ENCODE data around the gene C1QBP.
"Not testable (repeated sequence)": the region's sequence is repeated elsewhere in the genome, so short reads cannot be mapped to it uniquely, and the experiment has no call there.

DNA sequence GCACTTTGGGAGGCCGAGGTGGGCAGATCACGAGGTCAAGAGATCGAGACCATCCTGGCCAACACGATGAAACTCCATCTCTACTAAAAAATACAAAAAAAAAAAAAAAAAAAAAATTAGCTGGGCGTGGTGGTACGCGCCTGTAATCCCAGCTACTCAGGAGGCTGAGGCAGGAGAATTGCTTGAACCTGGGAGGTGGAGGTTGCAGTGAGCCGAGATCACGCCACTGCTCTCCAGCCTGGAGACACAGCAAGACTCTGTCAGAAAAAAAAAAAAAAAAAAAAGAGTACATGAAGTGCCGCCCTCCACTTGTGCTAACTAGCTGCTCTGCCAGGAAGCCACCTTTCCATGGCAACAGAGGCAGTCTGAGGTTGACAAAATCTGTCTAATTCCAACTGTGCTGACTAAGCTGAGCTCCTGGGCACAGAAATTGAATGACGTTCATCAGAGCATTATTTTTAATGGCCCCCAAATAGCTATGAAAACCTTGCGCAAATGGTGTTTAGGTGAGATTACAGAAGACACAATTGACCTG lies 3.1 kb downstream of the C1QBP start:
- TF ChIP-seq EP300 (IDR thresholded peaks at IDR 0.05); POLR2A (IDR thresholded peaks at IDR 0.05; ENCODE audit: low read depth): not testable (repeated sequence)
- TF ChIP-seq, protein P1, sequence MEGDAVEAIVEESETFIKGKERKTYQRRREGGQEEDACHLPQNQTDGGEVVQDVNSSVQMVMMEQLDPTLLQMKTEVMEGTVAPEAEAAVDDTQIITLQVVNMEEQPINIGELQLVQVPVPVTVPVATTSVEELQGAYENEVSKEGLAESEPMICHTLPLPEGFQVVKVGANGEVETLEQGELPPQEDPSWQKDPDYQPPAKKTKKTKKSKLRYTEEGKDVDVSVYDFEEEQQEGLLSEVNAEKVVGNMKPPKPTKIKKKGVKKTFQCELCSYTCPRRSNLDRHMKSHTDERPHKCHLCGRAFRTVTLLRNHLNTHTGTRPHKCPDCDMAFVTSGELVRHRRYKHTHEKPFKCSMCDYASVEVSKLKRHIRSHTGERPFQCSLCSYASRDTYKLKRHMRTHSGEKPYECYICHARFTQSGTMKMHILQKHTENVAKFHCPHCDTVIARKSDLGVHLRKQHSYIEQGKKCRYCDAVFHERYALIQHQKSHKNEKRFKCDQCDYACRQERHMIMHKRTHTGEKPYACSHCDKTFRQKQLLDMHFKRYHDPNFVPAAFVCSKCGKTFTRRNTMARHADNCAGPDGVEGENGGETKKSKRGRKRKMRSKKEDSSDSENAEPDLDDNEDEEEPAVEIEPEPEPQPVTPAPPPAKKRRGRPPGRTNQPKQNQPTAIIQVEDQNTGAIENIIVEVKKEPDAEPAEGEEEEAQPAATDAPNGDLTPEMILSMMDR (IDR thresholded peaks at IDR 0.05), result not testable (repeated sequence)

Data from esophagus muscularis mucosa (tissue), 4 donors.